GM10248 (cell line): Measurements from ENCODE around the gene MLLT11.
A peak's percentile ranks its signal among the peaks of the same experiment; 100 is the strongest.

ENCODE experiments used
- CTCF ChIA-PET: fragments of 300-600 bp; sonication (Branson Sonifier 250); formaldehyde crosslinking; extraction: SDS; loops from one replicate; lab custom pipeline; 2021; ENCODE audit warnings: antibody characterized with exemption; lab: Yijun Ruan, JAX
- POLR2A ChIA-PET: fragments of 350-650 bp; sonication (Branson Sonifier 250); formaldehyde crosslinking; extraction: SDS; loops from one replicate; lab custom pipeline; 2020; ENCODE audit warnings: antibody characterized with exemption; lab: Yijun Ruan, JAX
- DNase-seq: peaks from one replicate; pipeline ENCODE4 v3.0.0; 2012; ENCODE audit errors: extremely low spot score
- CTCF ChIP-seq: IDR thresholded peaks from 2 replicates; pipeline ENCODE4 v1.5.1; 2012; ENCODE audit warnings: mild to moderate bottlenecking, low read depth; ENCODE audit errors: extremely low read depth, missing control alignments, control extremely low read depth

Gene MLLT11

GRCh38 chr1:151060007-151060656, at the start of gene MLLT11:
TSS of gene MLLT11 (plus strand) at chr1:151060397. CDS start at chr1:151067225, 6,828 bp downstream.
- CTCF ChIA-PET = interaction anchor here (1.0 to 9.5 kb wide), 12 partner anchors 8 to 96 kb away, joined by 3 to 69 read pairs (median 4); partner anchors contain the start of genes C1orf56, GABPB2, MINDY1 and TNFAIP8L2
- DNase-seq = peak; percentile 37
- TF ChIP-seq CTCF = no peak
- POLR2A ChIA-PET = no interaction called here

DNA sequence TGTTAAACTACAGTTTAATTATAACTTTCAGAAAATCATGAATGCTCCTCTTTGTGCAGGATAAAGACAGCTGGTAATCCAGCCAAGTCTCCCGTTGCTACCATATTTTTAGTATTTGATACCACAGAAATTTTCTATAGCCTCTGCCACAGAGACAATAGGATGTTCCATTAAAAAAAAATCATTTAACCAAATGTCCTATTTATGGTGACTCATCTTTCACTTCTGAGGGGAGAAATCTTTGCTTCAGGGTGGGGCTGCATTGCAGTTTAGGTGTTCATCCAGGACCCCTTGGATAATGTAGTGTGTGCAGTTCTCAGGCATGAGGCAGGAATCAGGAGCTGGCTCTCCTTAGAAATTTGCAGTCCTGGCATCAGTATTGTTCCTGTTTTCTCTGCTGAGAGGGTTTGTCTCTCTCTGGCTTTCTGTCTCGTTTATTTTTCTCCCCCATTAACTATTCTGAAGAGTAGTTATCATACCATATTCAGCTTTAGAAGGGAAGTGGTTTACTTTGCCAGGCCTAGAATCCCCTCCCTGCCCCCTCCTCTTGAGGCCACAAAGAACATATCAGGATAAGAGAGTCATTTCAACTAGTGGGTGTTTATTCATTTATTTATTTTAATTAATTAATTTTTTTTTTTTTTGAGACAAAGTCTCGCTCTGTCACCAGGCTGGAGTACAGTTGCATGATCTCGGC, 48.9 kb upstream of the MLLT11 start:
- POLR2A ChIA-PET = no interaction called here
- TF ChIP-seq CTCF = no peak
- CTCF ChIA-PET = interaction anchor here (1.0 to 3.4 kb wide), 4 partner anchors 11 to 145 kb away, joined by 3 to 12 read pairs (median 7); partner anchors contain the start of gene TNFAIP8L2
- DNase-seq = no peak

DNA sequence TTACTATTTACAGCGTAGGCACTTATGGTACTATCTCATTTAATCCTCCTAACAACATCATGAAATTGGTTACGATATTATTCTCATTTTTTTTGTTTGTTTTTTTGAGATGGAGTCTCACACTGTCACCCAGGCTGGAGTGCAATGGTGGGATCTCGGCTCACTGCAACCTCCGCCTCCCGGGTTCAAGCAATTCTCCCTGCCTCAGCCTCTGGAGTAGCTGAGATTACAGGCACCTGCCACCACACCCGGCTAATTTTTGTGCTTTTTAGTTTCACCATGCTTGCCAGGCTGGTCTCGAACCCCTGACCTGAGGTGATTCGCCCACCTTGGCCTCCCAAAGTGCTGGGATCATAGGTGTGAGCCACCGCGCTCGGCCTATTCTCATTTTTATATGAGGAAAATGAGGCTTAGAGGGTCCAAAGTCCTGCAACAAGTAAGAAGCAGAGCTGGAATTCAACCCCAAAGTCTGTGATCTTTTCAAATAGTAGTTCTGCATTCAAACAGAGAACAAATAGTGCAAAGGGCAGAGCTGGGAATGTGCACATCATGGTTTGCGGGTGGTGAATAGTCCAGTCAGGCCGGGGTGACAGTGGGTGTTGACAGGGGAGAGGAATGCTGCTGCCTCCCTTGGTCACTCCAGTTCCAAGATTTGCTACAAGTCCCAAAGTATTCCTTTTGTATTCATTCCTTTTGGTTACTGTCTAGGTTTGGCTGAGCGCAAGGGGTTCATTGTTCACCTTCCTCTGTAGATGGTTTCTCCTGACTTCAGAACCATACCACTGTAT, 47.3 kb upstream of the MLLT11 start:
- ChIA-PET POLR2A (no interaction called here), CTCF (interaction anchor here (1.0 to 2.2 kb wide), 4 partner anchors 10 to 144 kb away, joined by 3 to 12 read pairs (median 4); partner anchors contain the start of gene TNFAIP8L2)
- TF ChIP-seq CTCF = no peak
- no peak for DNase-seq

- DNase-seq = no peak
- ChIA-PET CTCF (interaction anchor here (1.4 kb wide), 1 partner anchor 30 kb away, joined by 4 read pairs; no protein-coding TSS in a partner anchor), POLR2A (no interaction called here)
- TF ChIP-seq CTCF = no peak
Observed at GRCh38 chr1:151013518-151013917, 46.7 kb upstream of the MLLT11 start.

- CTCF ChIA-PET = interaction anchor here (0.6 to 2.3 kb wide), 27 partner anchors 9 to 230 kb away, joined by 3 to 12 read pairs (median 4); partner anchors contain the start of genes BNIPL, CDC42SE1, MINDY1 and PSMD4
- POLR2A ChIA-PET = interaction anchor here (0.6 to 0.7 kb wide), 2 partner anchors 16 to 473 kb away, joined by 3 to 4 read pairs; no protein-coding TSS in a partner anchor
- peak; percentile 69 for TF ChIP-seq CTCF
- peak; percentile 81 for DNase-seq
Observed at GRCh38 chr1:151024540-151025146, 35.6 kb upstream of the MLLT11 start.
